GM23338 (cell line): ENCODE measurements around the gene DNAJB6. TPM values are rescaled to one million over a fixed set of nuclear protein-coding genes. Genes with fewer than 3 reads are reported as not detected.
A peak's percentile ranks its signal among the peaks of the same experiment; 100 is the strongest.

ENCODE experiments used
- ATAC-seq: fragments of 200-7000 bp; cut with Tn5 transposase; 3 replicates; pipeline ENCODE4 v1.9.1; 2020
- DNase-seq: peaks from one replicate; pipeline ENCODE4 v3.0.0-alpha.2; 2015; ENCODE audit warnings: low spot score
- H2AFZ ChIP-seq: fragments of 200-600 bp; sonication (generic); 2 replicates; pipeline ENCODE4 v1.8.0; 2016; ENCODE audit warnings: antibody characterized with exemption, mild to moderate bottlenecking, moderate library complexity
- H3F3A ChIP-seq: fragments of 200-600 bp; sonication (generic); replicated peaks from 2 replicates; pipeline ENCODE4 v1.8.0; 2017; ENCODE audit warnings: antibody characterized with exemption, mixed run types, low read depth
- H3K27ac ChIP-seq: fragments of 200-600 bp; sonication (generic); 2 replicates; pipeline ENCODE4 v1.6.1; 2016; ENCODE audit warnings: low read depth
- H3K27me3 ChIP-seq: fragments of 200-600 bp; sonication (generic); 2 replicates; pipeline ENCODE4 v1.8.0; 2016; ENCODE audit warnings: mild to moderate bottlenecking, mixed run types, moderate library complexity; ENCODE audit not compliant: insufficient read depth
- H3K36me3 ChIP-seq: fragments of 200-600 bp; sonication (generic); 2 replicates; pipeline ENCODE4 v1.8.0; 2016; ENCODE audit warnings: mild to moderate bottlenecking; ENCODE audit not compliant: insufficient read depth
- H3K4me1 ChIP-seq: fragments of 200-600 bp; sonication (generic); 2 replicates; pipeline ENCODE4 v1.8.0; 2016; ENCODE audit warnings: mild to moderate bottlenecking, moderate library complexity; ENCODE audit not compliant: insufficient read depth
- H3K4me2 ChIP-seq: fragments of 200-600 bp; sonication (generic); 2 replicates; pipeline ENCODE4 v1.7.1; 2017; ENCODE audit warnings: mixed run types
- H3K4me3 ChIP-seq: fragments of 200-600 bp; sonication (generic); 2 replicates; pipeline ENCODE4 v1.6.1; 2016; ENCODE audit warnings: mixed run types
- H3K79me2 ChIP-seq: fragments of 200-600 bp; sonication (generic); replicated peaks from 2 replicates; pipeline ENCODE4 v1.8.0; 2017; ENCODE audit warnings: mild to moderate bottlenecking; ENCODE audit not compliant: insufficient read depth
- H3K9me2 ChIP-seq: fragments of 200-600 bp; sonication (generic); 2 replicates; pipeline ENCODE4 v1.8.0; 2017; ENCODE audit not compliant: insufficient read depth
- H4K20me1 ChIP-seq: fragments of 200-600 bp; sonication (generic); replicated peaks from 2 replicates; pipeline ENCODE4 v1.8.0; 2017; ENCODE audit warnings: mild to moderate bottlenecking; ENCODE audit not compliant: insufficient read depth
- H3K27ac Mint-ChIP-seq: 2 replicates; pipeline ENCODE4 v1.8.0; 2020; ENCODE audit warnings: inconsistent platforms, mild to moderate bottlenecking, moderate library complexity, mixed read lengths
- H3K27me3 Mint-ChIP-seq: 3 replicates; pipeline ENCODE4 v1.8.0; 2022; ENCODE audit warnings: low read depth, mild to moderate bottlenecking, moderate library complexity, mixed read lengths, inconsistent platforms; ENCODE audit not compliant: insufficient read depth, poor library complexity
- H3K36me3 Mint-ChIP-seq: 3 replicates; pipeline ENCODE4 v1.8.0; 2021; ENCODE audit warnings: low read depth, mild to moderate bottlenecking, inconsistent platforms, moderate library complexity, mixed read lengths
- H3K4me1 Mint-ChIP-seq: 3 replicates; pipeline ENCODE4 v1.8.0; 2020; ENCODE audit warnings: mild to moderate bottlenecking, inconsistent platforms, mixed read lengths
- H3K4me3 Mint-ChIP-seq: 3 replicates; pipeline ENCODE4 v1.8.0; 2021; ENCODE audit warnings: moderate library complexity, mild to moderate bottlenecking, inconsistent platforms, mixed read lengths
- H3K9me3 Mint-ChIP-seq: 3 replicates; pipeline ENCODE4 v1.8.0; 2020; ENCODE audit warnings: moderate library complexity, mild to moderate bottlenecking, inconsistent platforms, mixed read lengths
- CREB1 ChIP-seq: fragments of 250-450 bp; sonication (Bioruptor Pico); IDR thresholded peaks from 2 replicates; pipeline ENCODE4 v1.5.0; 2020; ENCODE audit warnings: low read depth, mild to moderate bottlenecking, moderate library complexity
- EZH2 ChIP-seq: fragments of 200-600 bp; sonication (generic); IDR thresholded peaks from one replicate; pipeline ENCODE4 v1.8.0; 2017; ENCODE audit warnings: antibody characterized with exemption, mild to moderate bottlenecking, low read depth; ENCODE audit not compliant: unreplicated experiment
- NANOG ChIP-seq: IDR thresholded peaks from 2 replicates; pipeline ENCODE4 v1.6.1; 2016; ENCODE audit warnings: antibody characterized with exemption, borderline replicate concordance
- POLR2AphosphoS5 ChIP-seq: IDR thresholded peaks from 2 replicates; pipeline ENCODE4 v1.6.1; 2016; ENCODE audit warnings: antibody characterized with exemption, low read depth
- STAT1 ChIP-seq: IDR thresholded peaks from one replicate; pipeline ENCODE4 v1.6.1; 2016; ENCODE audit warnings: antibody characterized with exemption; ENCODE audit not compliant: unreplicated experiment
- ZNF331 ChIP-seq: fragments of 250-450 bp; sonication (Bioruptor Pico); IDR thresholded peaks from 2 replicates; pipeline ENCODE4 v1.5.0; 2020; ENCODE audit warnings: low read depth, mild to moderate bottlenecking, moderate library complexity
- ZNF462 ChIP-seq: fragments of 250-450 bp; sonication (Bioruptor Pico); IDR thresholded peaks from 2 replicates; pipeline ENCODE4 v1.5.0; 2020; ENCODE audit warnings: mild to moderate bottlenecking, moderate library complexity
- polyA plus RNA-seq: library from polyadenylated mRNA; unstranded; fragments of >200 nt; fragmentation: Nextera tagmentation; extraction: Ambion mirVana; gene quantifications from 2 replicates; pipeline ENCODE4 v1.2.1, GENCODE V29; 2016
- total RNA-seq: library from RNA; depleted of rRNA; stranded (reverse); fragments of >200 nt; shearing (Covaris generic); gene quantifications from 2 replicates; pipeline ENCODE4 v1.2.3, GENCODE V29; 2014

Gene DNAJB6
- total and polyA plus RNA-seq, 2 experiments from 2014 or later: 308 to 322 TPM

DNA sequence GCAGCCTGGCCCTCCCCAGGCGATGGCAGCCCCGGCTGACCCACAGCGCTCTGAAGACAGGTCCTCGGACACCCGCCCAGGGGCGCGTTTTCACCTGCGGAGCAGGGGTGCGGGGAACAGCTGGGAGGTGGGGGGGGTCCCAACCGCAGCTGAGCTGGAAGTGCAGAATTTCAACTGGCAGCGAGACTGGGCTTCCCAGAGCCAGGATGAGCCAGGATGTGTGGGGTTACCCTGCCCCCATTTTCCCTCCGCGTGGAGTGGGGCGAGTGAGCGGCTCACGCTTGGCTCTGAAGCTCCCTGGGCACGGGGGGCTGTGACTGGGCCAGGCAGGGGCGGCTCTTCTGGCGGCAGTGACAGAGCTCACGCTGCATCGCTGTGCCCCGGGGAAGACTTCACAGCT is 70.2 kb downstream of the DNAJB6 start:
- no peak overlapping the region for H2AFZ ChIP-seq
- H3K36me3 Mint-ChIP-seq: peaks cover 53% of the 10 kb centered on the region
- no peaks in the 10 kb centered on the region for H3K36me3 ChIP-seq
- peaks cover 11% of the 10 kb centered on the region for H3K4me1 ChIP-seq
- no peaks in the 10 kb centered on the region for H3K27me3 ChIP-seq
- peaks cover 30% of the 10 kb centered on the region for H3K4me1 Mint-ChIP-seq
- no peak overlapping the region for H3K27ac Mint-ChIP-seq
- no peaks in the 10 kb centered on the region for H3K9me2 ChIP-seq
- H3K4me3 ChIP-seq: no peak overlapping the region
- TF ChIP-seq STAT1 (no peak), ZNF331 (CRISPR knock-in tag) (peak; percentile 74)
- no peak overlapping the region for H3K4me3 Mint-ChIP-seq
- no peak overlapping the region for H3K4me2 ChIP-seq
- peaks cover 36% of the 10 kb centered on the region for H3K27me3 Mint-ChIP-seq
- DNase-seq (no peak), ATAC-seq (no peak)
- peaks cover 72% of the 10 kb centered on the region for H3K79me2 ChIP-seq
- peaks cover 3% of the 10 kb centered on the region; the same call in 1 of the 3 replicates for H3K9me3 Mint-ChIP-seq
- H3F3A ChIP-seq: peaks cover 48% of the 10 kb centered on the region
- no peak overlapping the region for H3K27ac ChIP-seq
- peaks cover 36% of the 10 kb centered on the region for H4K20me1 ChIP-seq

- peaks cover 37% of the 10 kb centered on the region for H3K4me1 Mint-ChIP-seq
- no peaks in the 10 kb centered on the region for H3K27me3 ChIP-seq
- ATAC-seq: no peak
- peaks cover 53% of the 10 kb centered on the region for H3K36me3 Mint-ChIP-seq
- peak overlapping the region; percentile 70; the same call in 1 of the 2 replicates for H3K27ac Mint-ChIP-seq
- H3K27me3 Mint-ChIP-seq: peaks cover 38% of the 10 kb centered on the region
- H3K9me2 ChIP-seq: no peaks in the 10 kb centered on the region
- peaks cover 18% of the 10 kb centered on the region for H3K4me1 ChIP-seq
- H3K9me3 Mint-ChIP-seq: peaks cover 3% of the 10 kb centered on the region; the same call in 1 of the 3 replicates
- H3K4me3 Mint-ChIP-seq: no peak overlapping the region
- no peak for DNase-seq
- peaks cover 47% of the 10 kb centered on the region for H3F3A ChIP-seq
- H4K20me1 ChIP-seq: peaks cover 42% of the 10 kb centered on the region
- H3K79me2 ChIP-seq: peaks cover 74% of the 10 kb centered on the region
- H3K27ac ChIP-seq: peak overlapping the region; percentile 84
- no peak overlapping the region for H3K4me3 ChIP-seq
- no peak overlapping the region for H2AFZ ChIP-seq
- TF ChIP-seq EZH2 (no peak), CREB1 (CRISPR knock-in tag) (no peak), POLR2AphosphoS5 (no peak; the same call in 1 of the 2 replicates), NANOG (no peak), STAT1 (no peak), ZNF331 (CRISPR knock-in tag) (no peak)
- H3K36me3 ChIP-seq: 0 out of 2 replicates have a peak, but pooled peaks cover 3% of the 10 kb centered on the region
- no peak overlapping the region for H3K4me2 ChIP-seq
These were observed 70.9 kb downstream of the DNAJB6 start for GRCh38 chr7:157407512-157408257.

GRCh38 chr7:157408258-157409101 is 71.7 kb downstream of the DNAJB6 start:
- no peak overlapping the region for H3K4me3 Mint-ChIP-seq
- peaks cover 43% of the 10 kb centered on the region for H4K20me1 ChIP-seq
- TF ChIP-seq CREB1 (CRISPR knock-in tag): no peak
- TF ChIP-seq POLR2AphosphoS5: no peak
- no peak for TF ChIP-seq ZNF331 (CRISPR knock-in tag)
- no peak for TF ChIP-seq ZNF462 (CRISPR knock-in tag)

More at GRCh38 chr7:157408258-157409101, 71.7 kb downstream of the DNAJB6 start:
- Mint-ChIP-seq H3K36me3 (peaks cover 52% of the 10 kb centered on the region), H3K9me3 (peaks cover 3% of the 10 kb centered on the region; the same call in 1 of the 3 replicates), H3K27me3 (peaks cover 34% of the 10 kb centered on the region), H3K27ac (peak overlapping the region; percentile 70; the same call in 1 of the 2 replicates), H3K4me1 (peaks cover 39% of the 10 kb centered on the region)
- H3K27ac ChIP-seq: peak overlapping the region; percentile 84
- H2AFZ ChIP-seq: no peak overlapping the region
- H3K27me3 ChIP-seq: no peaks in the 10 kb centered on the region
- 0 out of 2 replicates have a peak, but pooled peaks cover 3% of the 10 kb centered on the region for H3K36me3 ChIP-seq
- H3K79me2 ChIP-seq: peaks cover 73% of the 10 kb centered on the region
- DNase-seq (no peak), ATAC-seq (no peak)
- H3K4me2 ChIP-seq: no peak overlapping the region
- no peak overlapping the region for H3K4me3 ChIP-seq
- H3K4me1 ChIP-seq: peaks cover 24% of the 10 kb centered on the region
- no peaks in the 10 kb centered on the region for H3K9me2 ChIP-seq
- peaks cover 41% of the 10 kb centered on the region for H3F3A ChIP-seq
